GM12892 (cell line): Measurements from ENCODE around the gene CBY1.

ENCODE experiments used
- DNase-seq: peaks from one replicate; pipeline ENCODE4 v3.0.0; 2011; ENCODE audit not compliant: insufficient read length
- FAIRE-seq: peaks from 2 replicates; lab custom pipeline; 2011; peaks lifted over from hg19 to GRCh38; lab: Jason Lieb, UNC
- POLR2A ChIP-seq: IDR thresholded peaks from 2 replicates; pipeline ENCODE4 v1.6.1; 2011; ENCODE audit warnings: low read depth, low read length, control low read depth
- POLR2AphosphoS5 ChIP-seq: IDR thresholded peaks from 2 replicates; pipeline ENCODE4 v1.6.1; 2011; ENCODE audit warnings: low read depth, low read length, control low read depth
- TAF1 ChIP-seq: IDR thresholded peaks from 2 replicates; pipeline ENCODE4 v1.6.1; 2011; ENCODE audit warnings: low read depth, mild to moderate bottlenecking, control low read depth, low read length, borderline replicate concordance

CBY1 gene

GRCh38 chr22:38706101-38706900 lies 49.9 kb downstream of the CBY1 start:
- FAIRE-seq (no peak), DNase-seq (no peak)
- TF ChIP-seq POLR2A: peak; percentile 7; the same call in 1 of the 2 replicates
- TF ChIP-seq TAF1: no peak
- no peak for TF ChIP-seq POLR2AphosphoS5

DNA sequence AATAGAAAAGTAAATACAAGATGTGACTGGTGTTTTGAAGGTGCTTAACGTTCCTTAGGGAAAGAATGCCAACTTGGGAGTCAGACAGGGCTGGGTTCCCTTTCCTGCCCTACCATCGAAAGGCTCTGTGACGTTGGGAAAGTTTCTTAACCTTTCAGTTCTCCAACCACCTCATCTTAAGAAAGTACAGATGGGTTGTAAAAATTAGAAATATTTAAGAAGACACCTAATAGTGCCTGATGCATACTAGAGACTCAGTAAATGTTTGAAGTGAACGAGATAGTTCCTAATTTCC lies 50.4 kb downstream of the CBY1 start:
- TF ChIP-seq POLR2AphosphoS5 (no peak), TAF1 (no peak), POLR2A (no peak)
- DNase-seq (no peak), FAIRE-seq (no peak)

GRCh38 chr22:38707346-38707745 lies 50.9 kb downstream of the CBY1 start:
- FAIRE-seq (peak; percentile 30), DNase-seq (no peak)
- TF ChIP-seq POLR2A: no peak
- no peak for TF ChIP-seq TAF1
- no peak for TF ChIP-seq POLR2AphosphoS5

- FAIRE-seq: no peak
Observed at GRCh38 chr22:38707984-38708383, 51.5 kb downstream of the CBY1 start.

GRCh38 chr22:38709306-38709705 lies 52.9 kb downstream of the CBY1 start:
- FAIRE-seq (peak; percentile 84), DNase-seq (no peak)
- no peak for TF ChIP-seq POLR2A
- no peak for TF ChIP-seq TAF1
- TF ChIP-seq POLR2AphosphoS5: no peak

More at GRCh38 chr22:38707984-38708383, 51.5 kb downstream of the CBY1 start:
- no peak for DNase-seq
- TF ChIP-seq POLR2AphosphoS5 (no peak), TAF1 (no peak), POLR2A (no peak)

DNA sequence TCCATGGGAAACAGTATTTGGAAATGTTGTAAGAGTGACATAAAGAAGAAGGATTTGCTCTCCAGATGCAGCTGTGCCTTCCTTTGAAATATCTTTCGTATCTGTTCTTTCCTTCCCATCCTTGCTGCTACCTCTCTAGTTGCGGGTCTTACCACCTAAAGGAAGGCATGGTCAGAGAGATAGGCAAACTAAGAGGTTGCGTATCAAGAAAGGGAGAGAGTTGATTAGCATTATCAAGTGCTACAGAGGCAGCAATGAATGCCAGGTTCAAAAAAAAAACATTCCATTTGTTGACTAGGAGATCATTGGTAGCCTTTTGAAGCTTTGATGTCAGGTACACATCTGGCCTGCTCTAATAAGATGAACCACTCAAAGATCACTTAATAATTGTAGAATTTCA lies 53.9 kb downstream of the CBY1 start:
- TF ChIP-seq POLR2AphosphoS5 (no peak), POLR2A (no peak), TAF1 (no peak)
- DNase-seq (no peak), FAIRE-seq (no peak)

- DNase-seq (no peak), FAIRE-seq (no peak)
- no peak for TF ChIP-seq POLR2AphosphoS5
- no peak for TF ChIP-seq POLR2A
- no peak for TF ChIP-seq TAF1
Observed at GRCh38 chr22:38710866-38711265, 54.4 kb downstream of the CBY1 start.

GRCh38 chr22:38712486-38713207 lies 56.2 kb downstream of the CBY1 start:
- no peak for FAIRE-seq
- DNase-seq: no peak
- TF ChIP-seq POLR2AphosphoS5 (no peak), POLR2A (no peak), TAF1 (no peak)

- no peak for TF ChIP-seq POLR2AphosphoS5
- TF ChIP-seq POLR2A: no peak
- no peak for TF ChIP-seq TAF1
- FAIRE-seq (no peak), DNase-seq (no peak)
Observed at GRCh38 chr22:38713921-38714320, 57.5 kb downstream of the CBY1 start.

DNA sequence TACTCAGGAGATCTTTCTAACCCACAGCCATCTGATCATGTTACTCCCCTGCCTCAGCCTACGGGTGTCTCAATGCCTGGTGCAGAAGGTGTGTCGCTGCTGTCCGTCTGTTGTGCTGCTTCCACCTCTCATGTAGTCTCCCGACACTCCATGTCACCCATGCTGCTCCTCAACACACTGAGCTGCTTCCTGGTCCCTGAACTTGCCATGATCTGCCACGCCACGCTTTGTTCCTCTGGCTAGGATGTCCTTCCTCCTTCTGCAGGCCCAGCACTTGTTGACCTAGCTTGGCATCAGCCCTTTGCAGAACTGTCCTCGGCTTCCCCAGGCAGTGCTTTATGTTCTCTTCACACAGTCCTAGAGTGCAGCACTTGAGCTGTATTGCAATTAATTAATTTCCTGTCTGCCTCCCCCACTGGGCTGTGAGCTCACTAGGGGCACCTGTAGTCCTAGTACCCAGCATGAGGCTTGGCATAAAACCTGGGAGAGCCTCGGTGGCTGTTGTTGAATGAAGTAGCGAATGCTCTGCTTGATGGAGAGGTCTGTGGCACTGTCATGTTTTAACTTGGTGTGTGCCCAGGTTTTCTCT lies 58.8 kb downstream of the CBY1 start:
- TF ChIP-seq POLR2AphosphoS5 (no peak), TAF1 (no peak), POLR2A (no peak)
- FAIRE-seq: no peak
- no peak for DNase-seq

- TF ChIP-seq POLR2A (no peak), POLR2AphosphoS5 (no peak), TAF1 (no peak)
- FAIRE-seq (no peak), DNase-seq (no peak)
Observed at GRCh38 chr22:38715852-38716251, 59.4 kb downstream of the CBY1 start.

DNA sequence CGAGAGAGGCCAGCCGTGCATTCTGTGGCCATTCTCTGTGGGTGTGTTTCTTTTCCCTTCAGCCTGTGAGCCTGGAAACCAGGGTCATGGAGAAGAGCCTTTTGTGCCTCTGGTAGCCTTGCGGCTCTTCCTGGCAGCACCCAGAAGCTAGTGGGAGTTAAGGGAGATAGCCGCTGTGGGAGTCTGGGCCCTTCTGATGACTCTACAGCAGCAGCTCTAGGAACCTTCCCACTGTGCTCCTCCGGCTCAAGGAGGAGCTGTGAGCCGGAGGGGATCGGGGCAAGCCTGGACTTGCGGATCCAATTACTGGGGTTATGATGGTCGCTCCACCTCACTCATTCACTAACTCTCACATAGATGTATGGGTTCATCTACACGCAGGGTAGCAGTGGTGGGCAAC lies 59.8 kb downstream of the CBY1 start:
- no peak for FAIRE-seq
- no peak for DNase-seq
- no peak for TF ChIP-seq POLR2A
- TF ChIP-seq TAF1: no peak
- no peak for TF ChIP-seq POLR2AphosphoS5

GRCh38 chr22:38716826-38717225 lies 60.4 kb downstream of the CBY1 start:
- FAIRE-seq: no peak

More at GRCh38 chr22:38716826-38717225, 60.4 kb downstream of the CBY1 start:
- TF ChIP-seq POLR2AphosphoS5 (no peak), TAF1 (no peak), POLR2A (no peak)
- no peak for DNase-seq
